NCI-H1105 treated with DMSO at 0.1 percent for 48 hours (cell line): ENCODE results near the gene ELOVL6.
"Not testable (repeated sequence)": the region's sequence is repeated elsewhere in the genome, so short reads cannot be mapped to it uniquely, and the experiment has no call there.

Source experiments
- DNase-seq: peaks from one replicate; lab custom pipeline; 2025; lab: John Stamatoyannopoulos, UW

Gene ELOVL6, protein sequence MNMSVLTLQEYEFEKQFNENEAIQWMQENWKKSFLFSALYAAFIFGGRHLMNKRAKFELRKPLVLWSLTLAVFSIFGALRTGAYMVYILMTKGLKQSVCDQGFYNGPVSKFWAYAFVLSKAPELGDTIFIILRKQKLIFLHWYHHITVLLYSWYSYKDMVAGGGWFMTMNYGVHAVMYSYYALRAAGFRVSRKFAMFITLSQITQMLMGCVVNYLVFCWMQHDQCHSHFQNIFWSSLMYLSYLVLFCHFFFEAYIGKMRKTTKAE

DNA sequence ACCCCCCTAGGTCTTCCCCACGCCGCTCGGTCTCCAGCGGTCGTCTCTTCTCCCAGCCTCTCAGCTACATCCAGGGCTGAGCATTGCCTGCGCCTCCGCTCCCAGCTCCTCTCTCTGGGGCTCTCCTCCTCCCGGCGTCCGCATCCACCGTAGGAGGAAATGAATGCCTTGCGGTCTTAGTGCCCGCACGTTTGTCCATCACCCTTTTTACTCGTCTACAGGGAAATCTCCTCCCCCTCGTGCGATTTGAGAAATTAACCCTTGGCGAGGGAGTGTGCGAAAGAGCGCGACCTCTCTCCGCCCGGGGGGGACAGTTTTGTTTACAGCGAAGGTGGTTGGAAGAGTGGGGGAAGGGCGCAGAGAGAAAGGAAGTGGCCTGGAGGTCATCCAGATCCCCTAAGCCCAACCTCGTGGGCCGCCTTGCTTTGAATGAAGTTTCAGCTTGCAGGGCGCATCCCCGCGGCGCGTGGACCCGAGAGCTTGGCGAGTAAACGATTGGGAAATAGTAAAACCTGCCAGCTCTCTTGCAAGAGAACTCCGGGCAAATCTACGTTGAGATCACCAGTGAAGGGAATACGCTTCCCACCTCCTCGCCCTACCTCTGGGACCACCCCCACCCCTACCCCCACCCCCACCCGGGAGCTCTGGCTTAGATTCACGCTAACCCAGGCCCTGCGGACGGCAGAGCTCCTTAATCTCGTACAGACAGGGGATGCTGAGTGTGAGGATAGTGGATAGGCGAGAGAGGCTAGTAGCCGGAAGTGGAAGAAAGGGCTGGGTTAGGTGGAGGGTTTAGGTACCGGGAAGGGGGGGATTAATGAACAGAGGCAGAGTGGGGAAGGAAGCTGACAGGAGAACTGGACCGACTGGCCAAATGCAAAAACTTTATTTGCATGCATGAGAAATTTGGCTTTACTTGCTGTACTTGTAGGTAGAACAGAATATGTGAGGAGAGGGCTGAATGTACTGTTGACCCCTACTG, at the start of gene ELOVL6:
TSS of gene ELOVL6 (minus strand) at position 181 of the 982 bp plus-strand sequence. CDS start 280 bp downstream, outside the sequence.
- peak; percentile 38 for DNase-seq

DNA sequence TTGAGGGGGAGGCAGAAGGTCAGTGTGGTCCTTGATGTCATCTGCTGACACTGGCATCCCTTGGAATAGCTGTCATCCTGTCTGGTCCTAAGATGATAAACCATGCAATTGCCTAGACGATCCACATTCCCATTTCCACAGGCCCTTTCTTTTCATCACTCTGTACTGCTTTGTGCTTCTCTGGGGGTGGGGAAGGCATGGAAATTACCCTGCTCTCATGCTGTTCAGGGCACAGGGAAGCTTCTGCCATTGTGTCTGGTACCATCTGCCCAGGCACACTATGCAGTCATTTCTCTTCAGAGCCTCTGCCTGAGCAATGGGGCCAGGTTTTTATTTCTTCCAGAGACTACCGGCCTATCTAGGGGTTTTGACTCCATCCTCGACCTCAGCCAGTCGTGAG, 49.7 kb upstream of the ELOVL6 start:
- no peak for DNase-seq

DNA sequence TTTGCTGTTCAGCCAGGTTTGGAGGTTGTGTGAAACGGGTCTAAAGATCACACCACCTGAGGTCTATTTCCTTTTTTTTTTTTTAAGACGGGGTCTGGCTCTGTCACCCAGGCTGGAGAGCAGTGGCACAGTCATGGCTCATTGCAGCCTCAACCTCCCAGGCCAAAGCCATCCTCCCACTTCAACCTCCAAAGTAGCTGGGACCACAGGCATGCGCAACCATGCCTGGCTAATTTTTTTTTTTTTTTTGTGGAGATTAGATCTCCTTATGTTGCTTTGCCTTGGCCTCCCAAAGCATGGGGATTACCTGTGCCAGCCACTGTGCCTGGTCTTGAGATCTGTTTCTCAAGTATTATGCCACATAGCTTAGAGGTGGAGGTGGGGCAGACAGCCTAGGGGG, 49.2 kb upstream of the ELOVL6 start:
- DNase-seq, result no peak

DNA sequence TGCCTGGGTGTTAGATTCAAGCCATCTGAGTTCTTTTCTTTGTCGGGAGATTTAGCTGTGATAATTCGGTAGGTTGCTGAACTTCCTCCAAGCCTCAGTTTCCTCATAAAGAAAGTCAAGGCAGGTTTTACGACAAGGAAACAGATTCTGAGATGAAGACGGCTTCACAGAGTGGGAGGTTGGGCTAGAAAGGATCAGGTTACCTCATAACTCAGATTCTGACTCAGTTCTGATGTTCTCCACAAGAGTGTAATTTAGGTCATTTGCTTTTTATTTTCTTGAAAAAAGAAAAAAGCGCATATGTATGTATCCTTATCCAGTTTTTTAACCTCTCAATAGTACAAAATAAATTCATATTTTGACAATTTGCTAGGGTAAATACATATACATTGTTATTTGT, 47.2 kb upstream of the ELOVL6 start:
- no peak for DNase-seq

DNA sequence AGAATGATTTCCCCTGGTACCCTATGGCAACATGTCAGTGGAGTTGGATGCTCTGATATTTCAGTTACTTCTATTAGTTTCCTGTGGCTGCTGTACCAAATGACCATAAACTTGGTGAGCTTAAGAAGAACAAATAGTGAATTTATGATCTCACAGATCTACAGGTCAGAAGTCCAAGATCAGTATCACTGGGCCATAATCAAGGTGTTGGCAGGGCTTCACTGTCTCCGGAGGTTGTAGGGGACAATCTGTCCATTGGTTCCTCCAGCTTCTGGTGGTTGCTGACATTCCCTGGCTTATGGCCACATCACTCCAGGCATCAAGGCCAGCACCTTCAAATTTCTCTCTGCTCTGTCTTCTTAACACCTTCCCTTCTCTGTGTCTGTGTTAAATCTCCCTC, 37.9 kb upstream of the ELOVL6 start:
- DNase-seq, result no peak

DNA sequence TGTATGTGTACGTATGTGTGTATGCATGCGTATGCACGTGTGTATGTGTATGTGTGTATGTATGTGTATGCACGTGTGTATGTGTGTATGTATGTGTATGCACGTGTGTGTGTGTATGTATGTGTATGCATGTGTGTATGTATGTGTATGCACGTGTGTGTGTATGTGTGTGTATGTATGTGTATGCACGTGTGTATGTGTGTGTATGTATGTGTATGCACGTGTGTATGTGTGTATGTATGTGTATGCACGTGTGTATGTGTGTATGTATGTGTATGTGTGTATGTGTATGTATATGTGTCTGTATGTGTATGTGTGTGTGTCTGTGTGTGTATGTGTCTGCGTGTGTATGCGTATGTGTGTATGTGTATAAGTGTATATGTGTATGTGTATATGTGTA, 35.2 kb upstream of the ELOVL6 start:
- DNase-seq, result not testable (repeated sequence)

DNA sequence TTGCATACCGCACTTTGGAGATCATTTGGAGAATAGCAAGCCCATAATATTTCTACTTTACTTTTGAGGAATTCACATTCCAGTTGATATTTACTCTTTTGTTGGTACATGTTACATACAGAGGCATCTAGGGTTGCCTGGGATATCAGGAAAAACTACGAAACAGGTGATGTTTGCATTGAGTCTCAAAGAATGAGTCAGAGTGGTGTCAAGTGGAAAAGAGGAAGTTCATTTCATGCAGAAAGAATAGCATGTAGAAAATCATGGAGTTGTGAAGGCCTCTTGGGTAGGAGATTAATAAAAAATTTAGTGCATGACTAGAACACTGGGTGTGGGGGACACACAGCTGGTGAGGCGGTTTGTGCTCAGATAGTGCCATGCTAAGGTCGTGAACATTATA, 33.5 kb upstream of the ELOVL6 start:
- DNase-seq, result no peak

DNA sequence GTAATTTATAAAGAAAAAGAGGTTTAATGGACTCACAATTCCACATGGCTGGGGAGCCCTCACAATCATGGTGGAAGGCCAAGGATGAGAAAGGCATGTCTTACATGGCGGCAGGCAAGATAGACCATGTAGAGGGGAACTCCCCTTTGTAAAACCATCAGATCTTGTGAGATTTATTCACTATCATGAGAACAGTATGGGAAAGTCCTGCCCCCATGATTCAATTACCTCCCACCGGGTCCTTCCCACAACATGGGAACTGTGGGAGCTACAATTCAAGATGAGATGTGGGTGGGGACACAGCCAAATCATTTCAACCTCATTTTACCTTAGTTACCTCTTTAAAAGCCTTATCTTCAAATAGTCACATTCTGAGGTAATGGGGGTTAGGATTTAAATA, 30.9 kb upstream of the ELOVL6 start:
- DNase-seq, result no peak

DNA sequence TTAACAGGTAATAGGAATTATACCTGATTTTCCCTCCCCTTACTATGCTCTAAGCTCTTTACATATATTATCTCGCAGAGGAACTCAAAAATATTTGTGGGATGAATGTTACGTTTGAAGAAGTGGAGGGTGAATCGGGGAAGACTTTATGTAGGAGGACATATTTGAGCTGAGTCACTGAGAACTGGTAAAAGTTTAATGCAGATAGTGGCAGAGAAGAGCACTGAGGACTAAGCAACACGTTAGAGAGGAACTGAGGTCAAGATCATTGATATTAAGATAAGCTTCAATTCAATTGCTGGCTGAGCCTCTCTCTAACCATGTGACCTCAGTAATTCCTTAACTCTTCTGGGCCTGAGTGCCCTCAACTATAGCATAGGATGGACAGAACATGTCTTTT, 26.4 kb upstream of the ELOVL6 start:
- DNase-seq, result no peak

DNA sequence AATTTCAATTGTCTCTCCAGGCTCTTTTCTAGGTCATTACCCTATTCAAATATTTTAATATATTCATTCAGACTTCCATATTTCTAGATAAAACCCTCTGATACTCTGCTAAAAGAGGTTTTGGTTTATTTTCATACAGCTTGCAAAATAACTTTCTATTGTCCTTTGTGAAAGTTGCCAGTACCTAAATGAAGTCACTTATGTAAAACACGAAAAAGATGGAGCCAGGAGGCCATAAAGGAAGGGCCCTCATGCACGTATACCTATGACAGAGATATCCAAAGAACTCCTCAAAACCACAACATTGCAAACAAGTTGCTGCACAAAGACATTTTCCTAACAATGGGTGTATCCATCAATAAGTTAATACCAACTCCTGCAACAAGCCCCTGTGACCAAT, 25.7 kb upstream of the ELOVL6 start:
- DNase-seq, result no peak

DNA sequence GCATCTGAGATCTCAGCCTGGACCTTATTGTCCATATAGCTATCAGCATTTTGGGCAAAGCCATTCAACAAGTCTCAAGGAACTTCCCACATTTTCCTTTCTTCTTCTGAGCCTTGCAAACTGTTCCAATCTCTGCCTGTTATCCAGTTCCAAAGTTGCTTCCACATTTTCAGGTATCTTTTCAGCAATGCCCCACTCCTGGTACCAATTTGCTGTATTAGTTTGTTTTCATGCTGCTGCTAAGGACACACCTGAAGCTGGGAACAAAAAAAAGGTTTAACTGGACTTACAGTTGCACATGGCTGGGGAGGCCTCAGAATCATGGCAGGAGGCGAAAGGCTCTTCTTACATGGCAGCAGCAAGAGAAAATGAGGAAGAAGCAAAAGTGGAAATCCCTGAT, 20.5 kb upstream of the ELOVL6 start:
- DNase-seq, result not testable (repeated sequence)

DNA sequence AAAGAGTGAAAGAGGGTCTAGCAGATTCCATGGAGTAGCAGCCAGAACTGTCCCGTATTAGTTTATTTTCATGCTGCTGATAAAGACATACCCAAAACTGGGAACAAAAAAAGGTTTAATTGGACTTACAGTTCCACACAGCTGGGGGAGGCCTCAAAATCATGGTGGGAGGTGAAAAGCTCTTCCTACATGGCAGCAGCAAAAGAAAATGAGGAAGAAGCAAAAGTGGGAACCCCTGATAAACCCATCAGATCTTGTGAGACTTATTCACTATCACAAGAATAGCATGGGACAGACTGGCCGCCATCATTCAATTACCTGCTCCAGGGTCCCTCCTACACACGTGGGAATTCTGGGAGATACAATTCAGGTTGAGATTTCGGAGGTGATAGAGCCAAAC, 18.8 kb upstream of the ELOVL6 start:
- not testable (repeated sequence) for DNase-seq

DNA sequence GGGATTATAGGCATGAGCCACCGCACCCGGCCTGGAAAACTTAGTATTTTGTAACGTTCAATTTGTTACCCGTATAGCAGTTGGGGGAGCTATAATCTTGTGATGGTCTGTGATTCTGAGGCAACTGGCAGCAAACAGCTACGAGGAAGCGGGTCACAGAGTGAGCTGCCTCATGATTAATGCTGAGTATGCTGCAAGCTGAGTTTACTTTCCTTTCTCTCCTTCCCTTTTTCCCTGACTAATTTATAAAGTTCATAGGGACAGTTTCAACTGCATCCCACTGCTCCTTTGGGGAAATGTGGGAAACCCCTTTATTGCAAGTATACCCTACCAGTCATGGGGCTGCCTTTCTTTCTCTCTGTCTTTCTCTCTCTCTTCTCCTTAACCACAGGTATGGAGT, 17.7 kb upstream of the ELOVL6 start:
- DNase-seq, result no peak

DNA sequence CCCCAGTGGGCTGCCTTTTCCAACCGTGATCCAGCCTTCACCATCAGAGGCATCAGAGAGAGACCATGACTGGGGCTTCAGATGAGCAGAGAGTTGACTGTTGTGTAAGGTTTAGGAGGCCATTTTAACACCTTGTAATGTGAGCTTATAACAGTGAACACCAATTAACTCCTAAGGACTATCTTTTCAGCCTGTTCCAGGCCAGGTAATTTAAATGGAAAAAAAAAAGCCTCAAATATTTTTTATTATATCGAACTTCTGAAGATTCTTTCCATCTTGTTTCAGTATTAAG, 13.3 kb upstream of the ELOVL6 start:
- no peak for DNase-seq

DNA sequence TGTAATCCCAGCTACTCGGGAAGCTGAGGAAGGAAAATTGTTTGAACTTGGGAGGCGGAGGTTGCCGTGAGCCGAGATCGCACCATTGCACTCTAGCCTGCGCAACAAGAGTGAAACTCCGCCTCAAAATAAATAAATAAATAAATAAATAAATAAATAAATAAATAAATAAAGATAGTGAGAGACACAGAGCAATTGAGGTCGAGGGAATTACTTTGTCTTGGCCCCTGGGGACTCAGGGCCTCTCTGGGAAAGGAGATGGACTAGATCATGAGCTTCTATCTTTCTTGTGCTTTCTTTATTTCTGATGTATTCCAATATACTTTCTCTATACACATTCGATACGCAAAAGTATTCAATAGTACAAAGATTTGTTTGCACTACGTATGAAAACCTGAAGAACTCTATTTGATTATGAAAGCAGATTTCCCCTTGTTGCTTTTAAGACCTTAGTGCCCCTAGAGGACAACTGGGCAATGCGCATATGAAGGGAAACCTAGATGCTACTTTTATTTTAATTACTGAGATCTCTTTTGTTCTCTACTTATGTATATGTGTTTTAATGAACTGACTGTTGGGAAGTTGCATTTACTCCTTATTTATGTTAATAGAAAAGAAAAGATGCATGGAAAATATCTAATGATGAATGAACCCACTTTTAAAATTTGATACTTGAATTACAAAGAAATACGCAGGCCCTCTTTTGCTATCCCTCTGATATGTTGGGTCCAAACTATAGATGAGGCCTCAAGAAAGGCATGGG, 12.8 kb upstream of the ELOVL6 start:
- DNase-seq, result peak; percentile 28

DNA sequence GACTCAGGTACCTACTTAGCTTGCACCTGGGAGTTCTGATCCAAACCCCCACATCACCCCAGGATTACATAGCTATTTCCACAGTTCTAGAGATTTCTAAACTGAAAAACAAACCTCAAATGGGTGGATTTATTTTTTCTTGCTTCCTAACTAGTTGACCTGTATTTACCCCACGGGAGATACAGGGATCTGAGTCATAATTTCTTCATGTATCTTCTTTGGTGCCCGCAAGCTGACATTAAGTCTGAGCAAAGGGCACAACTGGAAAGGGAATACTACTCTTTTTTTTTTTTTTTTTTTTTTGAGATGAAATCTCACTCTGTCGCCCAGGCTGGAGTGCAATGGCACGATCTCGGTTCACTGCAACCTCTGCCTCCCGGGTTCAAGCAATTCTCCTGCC, 10.0 kb upstream of the ELOVL6 start:
- no peak for DNase-seq

DNA sequence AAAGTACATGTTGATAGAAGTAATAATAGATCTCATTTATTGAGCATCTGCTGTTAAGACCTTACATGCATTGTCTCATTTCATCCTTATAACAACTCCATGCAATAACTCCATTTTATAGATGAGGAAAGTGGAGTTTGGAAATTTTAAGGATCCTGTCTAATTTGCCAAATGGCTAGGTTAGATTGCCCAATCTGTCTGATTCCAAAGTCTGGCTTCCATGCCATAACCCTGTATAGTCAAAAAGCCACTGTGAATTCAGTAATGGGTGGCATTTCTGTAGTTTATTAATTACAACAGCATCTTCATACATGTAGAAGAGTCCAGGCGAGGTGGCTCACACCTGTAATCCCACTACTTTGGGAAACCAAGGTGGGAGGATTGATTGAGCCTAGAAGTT, 8.8 kb upstream of the ELOVL6 start:
- DNase-seq, result no peak

DNA sequence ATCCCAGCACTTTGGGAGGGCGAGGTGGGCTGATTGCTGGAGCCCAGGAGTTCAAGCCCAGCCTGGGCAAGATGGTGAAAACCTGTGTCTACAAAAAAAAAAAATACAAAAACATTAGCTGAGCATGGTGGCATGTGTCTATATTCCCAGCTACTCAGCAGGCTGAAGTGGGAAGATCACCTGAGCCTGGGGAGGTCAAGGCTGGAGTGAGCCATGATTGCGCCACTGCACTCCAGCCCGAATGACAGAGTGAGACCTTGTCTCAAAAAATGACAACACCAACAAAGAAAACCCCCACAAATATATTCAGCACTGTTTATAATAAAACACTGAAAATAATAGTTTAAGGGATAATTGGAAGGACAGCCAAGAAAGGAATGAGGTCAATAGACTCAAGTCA, 3.6 kb upstream of the ELOVL6 start:
- DNase-seq, result no peak

DNA sequence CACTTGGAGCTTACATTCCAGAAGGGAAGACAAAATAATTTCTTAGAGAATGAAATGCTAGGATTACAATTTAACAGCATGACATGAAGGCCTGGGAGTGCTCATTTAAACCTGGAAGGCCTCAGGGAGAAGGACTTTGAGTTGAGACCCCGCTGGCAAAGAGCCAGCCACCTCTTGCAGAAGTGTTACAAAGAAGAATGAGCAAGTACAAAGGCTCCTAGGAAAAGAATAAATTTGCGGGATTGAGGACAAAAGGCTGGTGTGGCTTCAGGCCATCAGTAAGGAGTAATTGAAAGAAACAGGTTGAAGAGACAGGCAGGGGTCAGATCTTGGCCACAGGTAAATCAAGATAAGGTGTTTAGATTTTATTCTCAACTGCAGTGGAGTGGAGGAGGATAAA, 3.1 kb upstream of the ELOVL6 start:
- DNase-seq, result no peak

DNA sequence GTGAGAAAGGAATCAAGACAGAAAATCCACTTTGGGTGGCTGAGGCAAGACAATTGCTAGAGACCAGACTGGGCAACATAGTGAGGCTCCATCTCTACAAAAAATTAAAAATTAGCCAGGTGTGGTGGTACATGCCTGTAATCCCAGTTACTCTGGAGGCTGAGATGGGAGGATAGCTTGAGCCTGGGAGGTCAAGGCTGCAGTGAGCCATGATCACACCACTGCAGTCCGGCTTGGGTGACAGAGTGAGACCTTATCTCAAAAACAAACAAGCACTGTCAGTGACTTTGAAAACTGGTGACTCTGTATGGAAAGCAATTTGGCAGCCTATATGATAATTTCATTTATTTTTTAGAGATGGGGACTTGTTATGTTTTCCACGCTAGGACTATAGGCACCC, 2.3 kb upstream of the ELOVL6 start:
- DNase-seq, result no peak

DNA sequence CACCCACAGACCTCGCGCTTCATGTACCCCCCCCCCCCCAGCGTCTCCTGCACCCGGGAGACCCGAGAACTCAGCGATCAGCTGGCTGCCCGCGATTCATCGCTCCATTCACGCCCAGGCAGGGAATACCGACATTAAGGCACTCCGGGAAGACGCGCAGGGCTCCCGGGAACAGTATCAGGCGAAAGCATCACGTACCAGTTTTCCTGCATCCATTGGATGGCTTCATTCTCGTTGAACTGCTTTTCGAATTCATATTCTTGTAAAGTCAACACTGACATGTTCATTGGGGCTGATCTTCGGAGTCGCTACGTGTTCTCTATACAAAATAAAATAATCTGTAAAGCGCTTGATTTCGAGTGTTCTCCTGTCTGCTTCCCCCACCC, 373 bp downstream of the ELOVL6 start:
- DNase-seq, result peak; percentile 9

DNA sequence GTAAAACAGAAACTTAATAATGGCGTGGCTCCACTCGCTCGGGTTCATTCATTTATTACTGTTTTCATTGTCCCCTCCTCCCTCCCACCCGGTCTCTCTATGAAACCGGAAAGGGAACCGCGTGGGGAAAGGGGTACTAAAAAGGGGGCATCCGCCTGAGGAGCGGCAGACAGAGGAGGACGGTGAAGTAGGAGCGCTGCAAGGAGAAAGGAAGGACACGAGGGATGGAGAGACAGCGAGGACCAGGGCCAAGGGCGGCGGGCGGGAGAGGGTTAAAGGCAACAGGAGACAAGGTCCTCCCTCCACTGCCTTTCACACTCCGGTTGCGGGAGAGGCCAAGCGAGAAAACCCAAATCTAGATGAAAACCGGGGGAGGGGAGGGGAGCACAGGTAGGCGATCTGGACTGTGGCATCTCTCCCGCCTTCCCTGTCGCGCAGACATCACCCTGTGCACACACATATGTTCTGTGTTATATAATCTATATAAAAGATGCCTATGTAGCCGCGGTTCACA, 829 bp downstream of the ELOVL6 start:
- DNase-seq, result peak; percentile 41
